Measurements from ENCODE around the gene SURF4. TPM values are rescaled to one million over a fixed set of nuclear protein-coding genes. Genes with fewer than 3 reads are reported as not detected.

The SURF4 gene
- total and polyA plus RNA-seq, 2 of the 13 experiments (the other 11 are each of a cell fraction or from before 2014, with no cell fraction given) = 220 to 265 TPM

GRCh38 chr9:133417541-133418461, 41.9 kb upstream of the SURF4 start, which contains the start of gene REXO4 (continued):
- TF ChIP-seq NR3C1 (CRISPR knock-in tag; IDR thresholded peaks at IDR 0.05) = no peak
- peak; percentile 41; the same call in 1 of the 2 replicates for TF ChIP-seq NFATC3 (CRISPR knock-in tag; IDR thresholded peaks at IDR 0.05)
- TF ChIP-seq SMARCE1 (IDR thresholded peaks at IDR 0.05; ENCODE audit: borderline replicate concordance) = no peak
- TF ChIP-seq CEBPG (CRISPR knock-in tag; IDR thresholded peaks at IDR 0.05) = peak; percentile 51; the same call in 1 of the 2 replicates
- TF ChIP-seq, protein P1, sequence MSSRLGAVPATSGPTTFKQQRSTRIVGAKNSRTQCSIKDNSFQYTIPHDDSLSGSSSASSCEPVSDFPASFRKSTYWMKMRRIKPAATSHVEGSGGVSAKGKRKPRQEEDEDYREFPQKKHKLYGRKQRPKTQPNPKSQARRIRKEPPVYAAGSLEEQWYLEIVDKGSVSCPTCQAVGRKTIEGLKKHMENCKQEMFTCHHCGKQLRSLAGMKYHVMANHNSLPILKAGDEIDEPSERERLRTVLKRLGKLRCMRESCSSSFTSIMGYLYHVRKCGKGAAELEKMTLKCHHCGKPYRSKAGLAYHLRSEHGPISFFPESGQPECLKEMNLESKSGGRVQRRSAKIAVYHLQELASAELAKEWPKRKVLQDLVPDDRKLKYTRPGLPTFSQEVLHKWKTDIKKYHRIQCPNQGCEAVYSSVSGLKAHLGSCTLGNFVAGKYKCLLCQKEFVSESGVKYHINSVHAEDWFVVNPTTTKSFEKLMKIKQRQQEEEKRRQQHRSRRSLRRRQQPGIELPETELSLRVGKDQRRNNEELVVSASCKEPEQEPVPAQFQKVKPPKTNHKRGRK (CRISPR knock-in tag; IDR thresholded peaks at IDR 0.05) = no peak
- TF ChIP-seq ZC3H13 (CRISPR knock-in tag; IDR thresholded peaks at IDR 0.05) = peak; percentile 98
- TF ChIP-seq XRCC5 (optimal IDR thresholded peaks at IDR 0.05; ENCODE audit: low read length) = peak; percentile 95
- no peak for TF ChIP-seq ZNF20 (CRISPR knock-in tag; IDR thresholded peaks at IDR 0.05)
- TF ChIP-seq RXRA (CRISPR knock-in tag; IDR thresholded peaks at IDR 0.05) = peak; percentile 100
- no peak for TF ChIP-seq POLR2AphosphoS2 (IDR thresholded peaks at IDR 0.05; ENCODE audit: low read depth, low read length)
- TF ChIP-seq SMYD3 (CRISPR knock-in tag; IDR thresholded peaks at IDR 0.05) = no peak; the same call in 1 of the 2 replicates
- peak; percentile 94 for TF ChIP-seq CCDC6 (CRISPR knock-in tag; IDR thresholded peaks at IDR 0.05)
- TF ChIP-seq ZKSCAN8 (CRISPR knock-in tag; IDR thresholded peaks at IDR 0.05; ENCODE audit: borderline replicate concordance) = 0 out of 2 replicates have a peak, but pooled peaks have one; percentile 53
- peak; percentile 75 for TF ChIP-seq THRA (CRISPR knock-in tag; IDR thresholded peaks at IDR 0.05; ENCODE audit: borderline replicate concordance)
- TF ChIP-seq MAFK (conservative IDR thresholded peaks at IDR 0.05 in 1 of 2, IDR thresholded peaks at IDR 0.05 in 1 of 2; ENCODE audit: low read length in 2 of 2) = no peak
- TF ChIP-seq RFXAP (CRISPR knock-in tag; IDR thresholded peaks at IDR 0.05; ENCODE audit: borderline replicate concordance) = peak; percentile 76; the same call in 1 of the 2 replicates
- TF ChIP-seq CBX5 (CRISPR knock-in tag; IDR thresholded peaks at IDR 0.05; ENCODE audit: borderline replicate concordance) = peak; percentile 82; the same call in 1 of the 2 replicates
- TF ChIP-seq ZSCAN31 (CRISPR knock-in tag; IDR thresholded peaks at IDR 0.05; ENCODE audit: low read depth) = peak; percentile 94
- TF ChIP-seq MTA3 (CRISPR knock-in tag; IDR thresholded peaks at IDR 0.05) = no peak
- TF ChIP-seq EED (CRISPR knock-in tag; IDR thresholded peaks at IDR 0.05) = peak; percentile 73; the same call in 1 of the 2 replicates
- TF ChIP-seq, protein P2, sequence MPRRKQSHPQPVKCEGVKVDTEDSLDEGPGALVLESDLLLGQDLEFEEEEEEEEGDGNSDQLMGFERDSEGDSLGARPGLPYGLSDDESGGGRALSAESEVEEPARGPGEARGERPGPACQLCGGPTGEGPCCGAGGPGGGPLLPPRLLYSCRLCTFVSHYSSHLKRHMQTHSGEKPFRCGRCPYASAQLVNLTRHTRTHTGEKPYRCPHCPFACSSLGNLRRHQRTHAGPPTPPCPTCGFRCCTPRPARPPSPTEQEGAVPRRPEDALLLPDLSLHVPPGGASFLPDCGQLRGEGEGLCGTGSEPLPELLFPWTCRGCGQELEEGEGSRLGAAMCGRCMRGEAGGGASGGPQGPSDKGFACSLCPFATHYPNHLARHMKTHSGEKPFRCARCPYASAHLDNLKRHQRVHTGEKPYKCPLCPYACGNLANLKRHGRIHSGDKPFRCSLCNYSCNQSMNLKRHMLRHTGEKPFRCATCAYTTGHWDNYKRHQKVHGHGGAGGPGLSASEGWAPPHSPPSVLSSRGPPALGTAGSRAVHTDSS (CRISPR knock-in tag; conservative IDR thresholded peaks at IDR 0.05) = no peak
- peak; percentile 32; the same call in 1 of the 2 replicates for TF ChIP-seq ZKSCAN1 (IDR thresholded peaks at IDR 0.05; ENCODE audit: low read length)
- TF ChIP-seq, protein P3, sequence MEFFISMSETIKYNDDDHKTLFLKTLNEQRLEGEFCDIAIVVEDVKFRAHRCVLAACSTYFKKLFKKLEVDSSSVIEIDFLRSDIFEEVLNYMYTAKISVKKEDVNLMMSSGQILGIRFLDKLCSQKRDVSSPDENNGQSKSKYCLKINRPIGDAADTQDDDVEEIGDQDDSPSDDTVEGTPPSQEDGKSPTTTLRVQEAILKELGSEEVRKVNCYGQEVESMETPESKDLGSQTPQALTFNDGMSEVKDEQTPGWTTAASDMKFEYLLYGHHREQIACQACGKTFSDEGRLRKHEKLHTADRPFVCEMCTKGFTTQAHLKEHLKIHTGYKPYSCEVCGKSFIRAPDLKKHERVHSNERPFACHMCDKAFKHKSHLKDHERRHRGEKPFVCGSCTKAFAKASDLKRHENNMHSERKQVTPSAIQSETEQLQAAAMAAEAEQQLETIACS (CRISPR knock-in tag; IDR thresholded peaks at IDR 0.05) = peak; percentile 63
- TF ChIP-seq ZNF33B (CRISPR knock-in tag; IDR thresholded peaks at IDR 0.05) = peak; percentile 94; the same call in 1 of the 2 replicates
- no peak for TF ChIP-seq HDAC6 (IDR thresholded peaks at IDR 0.05; ENCODE audit: low read depth, low read length)
